ENCODE data around the gene PLOD1. TPM values are rescaled to one million over a fixed set of nuclear protein-coding genes. Genes with fewer than 3 reads are reported as not detected.
"Not testable (repeated sequence)": the region's sequence is repeated elsewhere in the genome, so short reads cannot be mapped to it uniquely, and the experiment has no call there.

Gene PLOD1
- total RNA-seq, 1 donor from 2014 or later = 242 TPM

DNA sequence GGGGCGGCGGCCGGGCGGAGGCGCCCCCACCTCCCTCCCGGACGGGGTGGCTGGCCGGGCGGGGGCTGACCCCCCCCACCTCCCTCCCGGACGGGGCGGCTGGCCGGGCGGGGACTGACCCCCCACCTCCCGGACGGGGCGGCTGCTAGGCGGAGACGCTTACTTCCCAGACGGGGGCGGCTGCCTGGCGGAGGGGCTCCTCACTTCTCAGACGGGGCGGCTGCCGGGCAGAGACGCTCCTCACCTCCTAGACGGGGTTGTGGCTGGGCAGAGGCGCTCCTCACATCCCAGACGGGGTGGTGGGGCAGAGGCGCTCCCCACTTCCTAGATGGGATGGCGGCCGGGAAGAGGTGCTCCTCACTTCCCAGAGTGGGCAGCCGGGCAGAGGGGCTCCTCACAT lies 73.8 kb downstream of the PLOD1 start:
- DNase-seq = not testable (repeated sequence)

DNA sequence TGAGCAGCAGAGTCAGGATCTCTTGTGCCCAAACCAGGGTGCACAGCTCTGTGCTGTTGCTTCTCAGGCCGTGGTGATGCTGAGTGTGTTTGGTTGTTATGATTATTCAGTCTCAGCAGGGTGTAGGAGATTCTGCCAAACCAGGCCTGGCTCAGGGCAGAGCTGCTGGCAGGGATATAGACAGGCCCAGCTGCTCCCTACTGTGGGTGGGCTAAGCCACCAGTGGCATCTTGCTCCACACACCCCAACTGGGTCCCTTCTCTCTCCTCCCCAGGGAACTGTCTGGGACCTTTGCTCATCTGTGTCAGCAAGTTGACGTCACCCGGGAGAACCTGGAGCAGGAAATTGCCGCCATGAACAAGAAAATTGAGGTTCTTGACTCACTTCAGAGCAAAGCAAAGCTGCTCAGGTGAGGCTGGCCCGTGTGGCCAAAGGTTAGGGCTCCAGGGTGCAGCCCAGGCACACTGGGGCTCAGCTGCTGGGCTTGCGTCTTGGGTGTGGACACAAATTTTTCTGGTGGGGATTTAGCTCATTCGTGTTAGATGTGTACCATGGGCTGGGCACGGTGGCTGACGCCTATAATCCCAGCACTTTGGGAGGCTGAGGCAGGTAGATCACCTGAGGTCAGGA lies 74.9 kb downstream of the PLOD1 start:
- no peak for DNase-seq

GRCh38 chr1:12010746-12011570 lies 76.4 kb downstream of the PLOD1 start:
- DNase-seq = no peak

- no peak for DNase-seq
Measured at GRCh38 chr1:12011998-12012397, 77.5 kb downstream of the PLOD1 start.

DNA sequence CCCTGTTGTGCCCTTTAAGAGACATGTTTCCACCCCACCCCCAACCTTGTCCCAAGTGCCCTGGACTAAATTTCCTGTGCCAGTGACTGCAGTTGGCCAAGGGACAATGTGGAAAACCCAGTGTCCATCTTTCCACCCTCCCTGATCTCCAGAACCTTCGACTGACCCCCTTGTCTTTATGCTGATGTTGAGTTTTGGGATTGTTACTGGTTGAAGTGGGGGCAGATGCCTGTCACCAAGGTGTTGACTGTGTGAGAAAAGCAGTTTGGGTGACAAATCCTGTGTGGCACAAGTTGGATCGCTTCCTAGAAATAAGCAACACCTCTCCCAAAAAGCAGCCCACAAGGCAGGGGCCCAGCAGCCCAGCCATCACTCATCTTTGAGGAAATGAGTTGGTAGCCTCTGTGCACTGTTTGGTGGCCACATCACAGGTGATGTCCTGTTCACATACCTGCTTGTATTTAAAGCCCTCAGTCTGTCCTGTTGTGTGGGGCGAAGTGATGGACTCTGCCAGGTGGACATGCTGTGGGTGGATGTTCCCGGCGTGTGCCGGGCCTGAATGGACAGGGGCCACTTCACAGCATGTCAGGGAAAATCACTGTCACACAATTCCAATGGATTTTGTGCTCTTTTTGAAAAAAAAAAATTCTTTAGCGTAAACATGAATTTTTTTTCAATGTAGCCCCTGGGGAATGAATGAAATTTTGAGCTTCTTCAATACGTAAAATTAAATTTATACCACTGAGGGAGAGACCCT lies 78.2 kb downstream of the PLOD1 start:
- no peak for DNase-seq

DNA sequence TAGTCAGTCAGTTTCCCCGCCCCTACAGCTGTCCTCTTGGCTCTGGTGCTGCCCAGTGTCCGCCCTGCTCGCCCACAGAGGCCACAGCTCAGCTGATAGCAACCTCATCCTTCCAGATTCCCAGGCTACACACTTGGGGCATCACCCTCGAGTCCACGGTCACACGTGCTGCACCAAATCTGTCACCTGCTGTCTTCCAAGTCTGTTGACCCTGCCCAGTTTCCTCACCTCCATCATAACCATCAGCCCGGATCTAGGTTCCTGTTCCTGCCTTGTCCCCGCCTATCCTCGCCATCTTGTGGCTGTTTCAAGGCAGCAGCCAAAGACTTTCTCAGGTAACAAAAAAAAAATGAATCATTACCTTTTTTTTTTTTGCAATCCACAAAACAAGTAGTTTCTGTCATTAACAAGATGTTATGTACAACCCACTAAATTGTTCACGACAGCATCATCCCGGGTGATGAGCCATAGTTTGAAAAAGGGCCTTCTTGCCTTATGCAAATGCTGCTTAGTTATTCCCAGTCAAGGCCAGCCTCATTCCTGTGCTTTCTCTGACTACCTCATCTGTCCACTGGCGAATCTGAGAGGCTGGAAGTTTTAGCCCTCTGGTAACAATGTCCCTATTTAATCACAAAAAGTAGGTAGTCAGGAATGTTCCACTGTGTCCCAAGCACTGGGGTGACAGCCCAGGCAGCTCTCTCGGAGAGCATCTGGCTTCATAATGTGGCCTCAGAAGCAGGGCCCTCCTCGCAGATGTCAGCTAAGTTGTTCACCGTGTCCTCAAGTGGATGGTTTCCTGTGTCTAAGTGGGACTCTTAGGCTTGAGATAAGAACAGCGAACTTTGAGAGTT lies 79.8 kb downstream of the PLOD1 start:
- DNase-seq = no peak

DNA sequence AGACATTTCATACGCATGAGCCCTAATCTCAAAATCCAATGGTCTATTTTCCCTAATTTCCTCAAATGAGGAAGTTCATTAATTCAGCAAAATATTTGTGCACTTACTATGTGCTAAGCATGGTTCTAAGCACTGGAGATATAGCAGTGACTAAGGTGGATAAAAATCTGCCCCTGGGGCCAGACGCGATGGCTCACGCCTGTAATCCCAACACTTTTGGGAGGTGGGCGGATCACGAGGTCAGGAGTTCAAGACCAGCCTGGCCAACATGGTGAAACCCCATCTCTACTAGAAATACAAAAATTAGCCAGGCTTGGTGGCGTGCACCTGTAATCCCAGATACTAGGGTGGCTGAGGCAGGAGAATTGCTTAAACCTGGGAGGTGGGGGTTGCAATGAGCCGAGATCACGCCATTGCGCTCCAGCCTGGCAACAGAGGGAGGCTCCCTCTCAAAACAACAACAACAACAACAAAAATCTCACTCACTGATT lies 80.5 kb downstream of the PLOD1 start:
- no peak for DNase-seq

DNA sequence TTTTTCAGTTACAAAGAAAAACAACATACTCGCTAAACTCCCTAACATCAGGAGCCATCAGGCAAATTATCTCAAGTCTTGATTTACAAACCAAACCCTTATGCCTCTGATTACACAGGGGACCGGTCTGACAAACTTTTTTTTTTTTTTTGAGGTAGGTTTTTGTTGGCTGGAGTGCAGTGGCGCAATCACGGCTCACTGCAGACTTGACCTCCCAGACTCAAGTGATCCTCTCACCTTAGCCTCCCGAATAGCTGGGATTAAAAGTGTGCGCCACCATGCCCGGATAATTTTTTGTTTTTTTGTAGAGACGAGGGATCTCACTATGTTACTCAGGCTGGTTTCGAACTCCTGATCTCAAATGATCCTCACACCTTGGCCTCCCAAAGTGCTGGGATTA lies 81.0 kb downstream of the PLOD1 start:
- DNase-seq = no peak

GRCh38 chr1:12016182-12016581 lies 81.7 kb downstream of the PLOD1 start:
- DNase-seq = no peak

DNA sequence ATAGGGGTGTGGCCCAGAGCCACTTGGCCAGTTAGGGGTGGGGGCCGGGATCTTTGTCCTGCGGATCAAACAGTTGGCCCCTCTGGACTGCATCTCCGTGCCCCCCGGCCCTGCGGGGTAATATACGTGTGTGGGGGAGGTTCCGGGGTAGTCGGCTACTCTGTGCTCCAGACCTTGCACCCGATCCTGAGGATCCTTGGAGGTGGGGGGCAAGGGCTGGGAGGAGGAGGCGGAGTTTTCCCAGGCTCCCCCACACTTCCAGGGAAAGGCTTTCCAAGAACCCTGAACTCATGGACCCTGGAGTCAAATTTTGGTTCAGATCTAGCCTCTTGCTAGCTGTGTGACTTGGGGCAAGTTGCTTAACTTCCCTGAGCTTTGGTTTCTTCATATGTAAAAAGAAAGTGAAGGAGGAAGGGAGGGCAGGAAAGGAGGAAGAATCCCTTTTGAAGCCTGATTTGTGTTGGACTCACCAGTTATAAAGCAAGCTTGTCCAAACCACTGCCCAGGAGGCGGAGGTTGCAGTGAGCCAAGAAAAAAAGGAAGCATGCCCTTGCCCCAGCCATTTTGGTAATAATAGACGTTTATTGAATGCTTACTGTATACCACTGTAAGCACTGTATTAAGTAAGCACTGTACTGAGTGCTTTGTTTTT lies 85.5 kb downstream of the PLOD1 start:
- DNase-seq = peak; percentile 23

DNA sequence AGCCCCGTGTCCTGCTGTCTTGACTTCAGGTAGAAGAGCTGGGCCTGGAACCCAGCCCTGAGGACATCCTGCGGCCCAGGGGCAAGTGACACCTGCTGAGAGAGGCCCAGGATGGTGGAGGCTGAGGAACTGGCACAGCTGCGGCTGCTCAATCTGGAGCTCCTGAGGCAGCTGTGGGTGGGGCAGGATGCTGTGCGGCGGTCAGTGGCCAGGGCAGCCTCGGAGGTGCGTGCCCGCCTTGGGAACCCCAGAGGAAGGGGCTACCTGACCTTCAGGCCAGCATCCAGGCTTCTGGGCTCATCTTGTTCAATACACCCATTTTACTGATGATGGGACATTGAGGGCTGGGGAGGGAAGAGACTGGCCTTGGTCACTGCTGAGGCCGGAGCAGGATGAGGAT lies 87.1 kb downstream of the PLOD1 start:
- DNase-seq = no peak

DNA sequence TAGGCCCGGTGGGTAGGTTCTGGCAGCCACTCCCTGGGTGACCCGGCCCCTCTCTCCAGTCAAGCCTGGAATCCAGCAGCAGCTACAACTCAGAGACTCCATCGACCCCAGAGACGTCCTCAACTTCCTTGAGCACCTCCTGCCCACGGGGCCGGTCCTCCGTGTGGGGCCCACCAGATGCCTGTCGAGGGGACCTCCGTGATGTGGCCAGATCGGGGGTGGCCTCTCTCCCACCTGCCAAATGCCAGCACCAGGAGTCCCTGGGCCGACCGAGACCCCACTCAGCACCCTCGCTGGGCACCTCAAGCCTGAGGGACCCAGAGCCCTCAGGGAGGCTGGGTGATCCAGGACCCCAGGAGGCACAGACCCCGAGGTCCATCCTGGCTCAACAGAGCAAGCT lies 87.5 kb downstream of the PLOD1 start:
- DNase-seq = no peak

Other genes with a start within 250 kb of the PLOD1 start
- gene DRAXIN, start 243.0 kb upstream of the PLOD1 start, total RNA-seq = 0.14 and 0.17 TPM in 2 replicates
- 47.5 and 57.1 TPM in 2 replicates for gene AGTRAP, start 198.6 kb upstream of the PLOD1 start, total RNA-seq
- gene C1orf167, start 172.5 kb upstream of the PLOD1 start, total RNA-seq = 0.05 TPM in 1 of 2 replicates, not detected in the other
- gene MTHFR, start 128.8 kb upstream of the PLOD1 start, total RNA-seq = 46.3 and 52.4 TPM in 2 replicates
- gene CLCN6, start 128.5 kb upstream of the PLOD1 start, total RNA-seq = 13.9 and 19.9 TPM in 2 replicates
- not detected in 2 replicates for gene NPPA, start 86.9 kb upstream of the PLOD1 start, total RNA-seq
- gene NPPB, start 75.8 kb upstream of the PLOD1 start, total RNA-seq = not detected in 2 replicates
- 87.1 and 117 TPM in 2 replicates for gene KIAA2013, start 8.3 kb upstream of the PLOD1 start, total RNA-seq
- gene MFN2, start 45.7 kb downstream of the PLOD1 start, total RNA-seq = 61.1 and 95.3 TPM in 2 replicates
- gene MIIP, start 84.8 kb downstream of the PLOD1 start, total RNA-seq = 39.2 and 45.4 TPM in 2 replicates
- 0.33 and 0.34 TPM in 2 replicates for gene TNFRSF8, start 128.6 kb downstream of the PLOD1 start, total RNA-seq
- 81.3 and 98.3 TPM in 2 replicates for gene TNFRSF1B, start 232.3 kb downstream of the PLOD1 start, total RNA-seq